ENCODE measurements around the gene BARX1.

DNA sequence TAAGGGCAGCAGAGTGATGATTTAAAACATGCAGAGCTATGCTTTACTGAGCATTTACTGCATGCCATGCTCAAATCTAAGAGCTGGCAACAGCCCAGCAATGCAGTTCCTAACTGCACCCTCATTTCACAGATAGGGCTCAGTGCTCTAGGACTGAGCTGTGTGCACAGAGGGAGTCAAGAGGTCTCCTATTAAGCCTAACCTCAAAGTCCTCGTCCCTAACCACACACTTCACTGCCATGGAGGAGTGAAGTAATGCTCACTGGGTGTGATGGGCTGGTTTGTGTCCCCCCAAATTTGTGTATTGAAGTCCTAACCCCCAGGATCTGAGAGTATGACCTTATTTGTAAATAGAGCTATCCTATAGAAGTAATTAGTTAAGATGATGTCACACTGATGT is 25.9 kb downstream of the BARX1 start:
- TF ChIP-seq, protein P1, sequence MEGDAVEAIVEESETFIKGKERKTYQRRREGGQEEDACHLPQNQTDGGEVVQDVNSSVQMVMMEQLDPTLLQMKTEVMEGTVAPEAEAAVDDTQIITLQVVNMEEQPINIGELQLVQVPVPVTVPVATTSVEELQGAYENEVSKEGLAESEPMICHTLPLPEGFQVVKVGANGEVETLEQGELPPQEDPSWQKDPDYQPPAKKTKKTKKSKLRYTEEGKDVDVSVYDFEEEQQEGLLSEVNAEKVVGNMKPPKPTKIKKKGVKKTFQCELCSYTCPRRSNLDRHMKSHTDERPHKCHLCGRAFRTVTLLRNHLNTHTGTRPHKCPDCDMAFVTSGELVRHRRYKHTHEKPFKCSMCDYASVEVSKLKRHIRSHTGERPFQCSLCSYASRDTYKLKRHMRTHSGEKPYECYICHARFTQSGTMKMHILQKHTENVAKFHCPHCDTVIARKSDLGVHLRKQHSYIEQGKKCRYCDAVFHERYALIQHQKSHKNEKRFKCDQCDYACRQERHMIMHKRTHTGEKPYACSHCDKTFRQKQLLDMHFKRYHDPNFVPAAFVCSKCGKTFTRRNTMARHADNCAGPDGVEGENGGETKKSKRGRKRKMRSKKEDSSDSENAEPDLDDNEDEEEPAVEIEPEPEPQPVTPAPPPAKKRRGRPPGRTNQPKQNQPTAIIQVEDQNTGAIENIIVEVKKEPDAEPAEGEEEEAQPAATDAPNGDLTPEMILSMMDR (IDR thresholded peaks at IDR 0.05; ENCODE audit: poor library complexity, severe bottlenecking), result no peak
- TF ChIP-seq, protein P2, sequence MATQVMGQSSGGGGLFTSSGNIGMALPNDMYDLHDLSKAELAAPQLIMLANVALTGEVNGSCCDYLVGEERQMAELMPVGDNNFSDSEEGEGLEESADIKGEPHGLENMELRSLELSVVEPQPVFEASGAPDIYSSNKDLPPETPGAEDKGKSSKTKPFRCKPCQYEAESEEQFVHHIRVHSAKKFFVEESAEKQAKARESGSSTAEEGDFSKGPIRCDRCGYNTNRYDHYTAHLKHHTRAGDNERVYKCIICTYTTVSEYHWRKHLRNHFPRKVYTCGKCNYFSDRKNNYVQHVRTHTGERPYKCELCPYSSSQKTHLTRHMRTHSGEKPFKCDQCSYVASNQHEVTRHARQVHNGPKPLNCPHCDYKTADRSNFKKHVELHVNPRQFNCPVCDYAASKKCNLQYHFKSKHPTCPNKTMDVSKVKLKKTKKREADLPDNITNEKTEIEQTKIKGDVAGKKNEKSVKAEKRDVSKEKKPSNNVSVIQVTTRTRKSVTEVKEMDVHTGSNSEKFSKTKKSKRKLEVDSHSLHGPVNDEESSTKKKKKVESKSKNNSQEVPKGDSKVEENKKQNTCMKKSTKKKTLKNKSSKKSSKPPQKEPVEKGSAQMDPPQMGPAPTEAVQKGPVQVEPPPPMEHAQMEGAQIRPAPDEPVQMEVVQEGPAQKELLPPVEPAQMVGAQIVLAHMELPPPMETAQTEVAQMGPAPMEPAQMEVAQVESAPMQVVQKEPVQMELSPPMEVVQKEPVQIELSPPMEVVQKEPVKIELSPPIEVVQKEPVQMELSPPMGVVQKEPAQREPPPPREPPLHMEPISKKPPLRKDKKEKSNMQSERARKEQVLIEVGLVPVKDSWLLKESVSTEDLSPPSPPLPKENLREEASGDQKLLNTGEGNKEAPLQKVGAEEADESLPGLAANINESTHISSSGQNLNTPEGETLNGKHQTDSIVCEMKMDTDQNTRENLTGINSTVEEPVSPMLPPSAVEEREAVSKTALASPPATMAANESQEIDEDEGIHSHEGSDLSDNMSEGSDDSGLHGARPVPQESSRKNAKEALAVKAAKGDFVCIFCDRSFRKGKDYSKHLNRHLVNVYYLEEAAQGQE (IDR thresholded peaks at IDR 0.05; ENCODE audit: borderline replicate concordance), result no peak
- TF ChIP-seq TAF1 (IDR thresholded peaks at IDR 0.05; ENCODE audit: low read depth) (no peak), EZH2 (IDR thresholded peaks at IDR 0.05; ENCODE audit: borderline replicate concordance, insufficient read depth, low read length, poor library complexity, severe bottlenecking) (no peak), RAD21 (conservative IDR thresholded peaks at IDR 0.05) (no peak), EP300 (conservative IDR thresholded peaks at IDR 0.05; ENCODE audit: poor library complexity, severe bottlenecking) (no peak), POLR2AphosphoS5 (IDR thresholded peaks at IDR 0.05) (no peak), SMC3 (conservative IDR thresholded peaks at IDR 0.05; ENCODE audit: poor library complexity) (no peak)

All from neural cell (in vitro differentiated cells).